GM12864 (cell line): ENCODE results near the gene PRXL2A.
"Not testable (repeated sequence)": the region's sequence is repeated elsewhere in the genome, so short reads cannot be mapped to it uniquely, and the experiment has no call there.

ENCODE experiments used
- DNase-seq: peaks from one replicate; pipeline ENCODE4 v3.0.0-alpha.2; 2011; ENCODE audit warnings: low read depth
- H3K4me3 ChIP-seq: 2 replicates; pipeline ENCODE4 v1.5.1; 2011; ENCODE audit warnings: mild to moderate bottlenecking, low read depth, low read length, control low read depth
- CTCF ChIP-seq: IDR thresholded peaks from 2 replicates; pipeline ENCODE4 v1.5.1; 2011; ENCODE audit warnings: low read depth, mild to moderate bottlenecking, moderate library complexity, low read length, control low read depth, inconsistent platforms; ENCODE audit errors: missing control alignments

The PRXL2A gene

GRCh38 chr10:80408242-80409101 is at the start of gene PRXL2A:
Gene PRXL2A, plus strand, starts transcription at chr10:80408551. Its CDS starts 11,917 bp downstream, at chr10:80420468.
- no peak for DNase-seq
- peak within 1 kb of the TSS; percentile 68 for H3K4me3 ChIP-seq
- TF ChIP-seq CTCF = no peak

GRCh38 chr10:80358925-80359324 is 49.4 kb upstream of the PRXL2A start:
- not testable (repeated sequence) for H3K4me3 ChIP-seq, DNase-seq

- no peak for TF ChIP-seq CTCF
- H3K4me3 ChIP-seq = no peak overlapping the region
- no peak for DNase-seq
These were observed 48.7 kb upstream of the PRXL2A start for GRCh38 chr10:80359644-80360043.

- TF ChIP-seq CTCF = no peak
- no peak overlapping the region for H3K4me3 ChIP-seq
- no peak for DNase-seq
These were observed 42.8 kb upstream of the PRXL2A start for GRCh38 chr10:80365510-80365909.

GRCh38 chr10:80371467-80371866 is 36.9 kb upstream of the PRXL2A start:
- no peak for TF ChIP-seq CTCF
- H3K4me3 ChIP-seq = no peak overlapping the region
- no peak for DNase-seq

GRCh38 chr10:80372675-80373074 is 35.7 kb upstream of the PRXL2A start:
- no peak overlapping the region for H3K4me3 ChIP-seq
- TF ChIP-seq CTCF = no peak
- DNase-seq = no peak

- TF ChIP-seq CTCF = no peak
- DNase-seq = no peak
- H3K4me3 ChIP-seq = no peak overlapping the region
These were observed 34.8 kb upstream of the PRXL2A start for GRCh38 chr10:80373502-80373901.
